Heart right ventricle (tissue), 16 donors: ENCODE results near the gene TAGLN2. TPM values are rescaled to one million over a fixed set of nuclear protein-coding genes. Genes with fewer than 3 reads are reported as not detected.

ENCODE experiments used
- ATAC-seq, 8 donors: fragments of 200-7000 bp; cut with Tn5 transposase; one replicate each; pipeline ENCODE4 v1.9.1; 2020; ENCODE audit warnings: mild to moderate bottlenecking in 8 of 8, moderate library complexity in 8 of 8, moderate number of reproducible peaks in 1 of 8
- DNase-seq, 2 donors: peaks; one replicate each; pipeline ENCODE4 v3.0.0-alpha.2; 2020
- H3K27ac ChIP-seq, 10 donors: fragments of 200-600 bp; sonication (generic) in 2 of 10; one replicate each; pipeline versions ENCODE4 v1.5.0 to v1.8.0; 2020 to 2022; ENCODE audit warnings: mild to moderate bottlenecking in 3 of 10
- H3K27me3 ChIP-seq, 7 donors: fragments of 200-600 bp; one replicate each; pipeline ENCODE4 v1.8.0; 2021 to 2022; ENCODE audit warnings: mild to moderate bottlenecking in 2 of 7
- H3K36me3 ChIP-seq, 9 donors: fragments of 200-600 bp; sonication (generic) in 1 of 9; one replicate each; pipeline versions ENCODE4 v1.5.0 to v1.8.0; 2020 to 2022; ENCODE audit warnings: mild to moderate bottlenecking in 2 of 9
- H3K4me1 ChIP-seq, 9 donors: fragments of 200-600 bp; sonication (generic) in 1 of 9; one replicate each; pipeline versions ENCODE4 v1.5.0 to v1.8.0; 2020 to 2022; ENCODE audit warnings: mild to moderate bottlenecking in 4 of 9
- H3K4me3 ChIP-seq, 10 donors: fragments of 200-600 bp; sonication (generic) in 2 of 10; one replicate each; pipeline versions ENCODE4 v1.5.0 to v1.8.0; 2020 to 2022; ENCODE audit warnings: mild to moderate bottlenecking in 7 of 10, moderate library complexity in 2 of 10
- H3K9me3 ChIP-seq, 11 donors: fragments of 200-600 bp in 10 of 11; sonication (generic) in 2 of 11; one replicate each; pipeline versions ENCODE4 v1.5.0 to v1.8.0; 2013 to 2022; ENCODE audit warnings: mild to moderate bottlenecking in 2 of 11, control low read depth in 1 of 11, moderate library complexity in 1 of 11
- WGBS, 2 donors: extraction: QIAGEN DNeasy Blood & Tissue Kit; methylation state at CpG; one replicate each; pipeline ENCODE4 v1.1.7; 2013; ENCODE audit warnings: inconsistent platforms in 1 of 2; 5-methylcytosine and 5-hydroxymethylcytosine counted together
- intact Hi-C, 10 donors: fragments of 100-400 bp; cut with DNase I; formaldehyde crosslinking; loops; one replicate each; pipeline versions ENCODE4 v1.11.1 to v1.14.2; 2022
- microRNA-seq, 2 donors: library from miRNA; unstranded; fragments of <30 nt; microRNA quantifications; one replicate each; pipeline ENCODE4 v1.2.0, GENCODE V29; 2021
- polyA plus RNA-seq, 2 donors: library from polyadenylated mRNA; stranded (reverse); fragments of 200-250 nt; gene quantifications; one replicate each; pipeline ENCODE4 v1.2.3, GENCODE V29; 2013
- total RNA-seq, 10 donors: library from RNA; stranded (reverse); fragmentation: NEBNext Ultra II Directional in 3 of 10; extraction: Animal tissue kit (Norgen Biotek cat#: 25700) in 3 of 10; gene quantifications; one replicate each; pipeline versions ENCODE4 v1.2.1 to v1.2.4, GENCODE V29; 2021 to 2023
- TF ChIP-seq, protein P1 (sequence below), 9 donors: fragments of 200-600 bp; sonication (generic) in 2 of 9; IDR thresholded peaks; one replicate each; pipeline versions ENCODE4 v1.5.0 to v1.8.0; 2021 to 2022; ENCODE audit warnings: antibody characterized with exemption in 9 of 9, mild to moderate bottlenecking in 5 of 9, moderate library complexity in 1 of 9
- donor health status: Arrhythmogenic right ventricular cardiomyopathy.
- donor health status: ischemic (EF 13 %, LVEDD 7.1; RV severe dilation, severe dysfunction).
- donor health status: healthy with polysubstance abuse.
- donor health status: DM: no; HTN: yes; CAD: no.
- donor health status: DM: no; HTN: no; CAD: no.
- donor health status: ischemic (EF 25% LVEDD 6.9; RV normal size, moderate dysfunction).
- donor health status: ischemic (EF 25% LVEDD 5.7; RV mildly dilated, moderate dysfunction).
- donor health status: healthy.
- donor health status: DM: yes; HTN: yes; CAD: no.
- donor health status: Ischemic cardiomyopathy.
- donor health status: ischemic (EF 35%, LVEDD 5.7; RV mildly dilated, moderate dysfunction).
- donor health status: nonischemic (EF 11% LVEDD 7.7; RV severe dilation, severe dysfunction).
- donor health status: DM: yes; HTN: yes; CAD: no.
- donor health status: PGD.
- donor health status: ischemic (EF 29% LVEDD 5.4; RV normal size, mild dysfunction).
- donor health status: nonischemic (EF 23%, LVEDD 6.1; RV moderate dilation, normal function).

The TAGLN2 gene
- total and polyA plus RNA-seq, 12 donors = 65.9 to 283 (median 103) TPM

DNA sequence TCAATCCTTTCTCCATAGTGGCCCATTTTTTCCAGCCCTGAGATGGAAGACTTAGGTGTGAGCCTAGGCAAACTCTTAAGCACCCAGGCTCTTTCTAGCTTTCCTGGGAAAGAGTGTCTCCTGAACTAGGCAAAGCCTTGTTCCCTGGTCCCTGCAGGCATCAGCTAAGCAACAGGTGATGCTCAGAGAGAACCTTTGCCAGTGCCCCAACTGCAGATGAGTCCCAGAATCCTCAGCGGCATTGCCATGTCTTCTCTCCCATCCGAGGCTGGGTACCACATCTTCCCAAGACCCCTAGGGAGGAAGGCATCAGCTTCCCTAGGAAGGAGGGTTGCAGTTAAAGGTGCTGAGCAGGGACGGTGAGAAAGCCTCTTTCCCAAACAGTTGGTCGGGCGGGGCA, 54.6 kb downstream of the TAGLN2 start:
- H3K27me3 ChIP-seq = peaks cover 0 to 23% (median 5%) of the 10 kb centered on the region in 7 donors
- DNase-seq = no peak
- H3K4me3 ChIP-seq = no peak overlapping the region
- ATAC-seq = no peak
- intact Hi-C loops = loop anchor here in 1 of 10 donors (5.0 kb wide), 1 partner anchor 48 kb away; no protein-coding TSS in a partner anchor
- no peaks in the 10 kb centered on the region for H3K9me3 ChIP-seq
- WGBS, 2 donors = 89 to 91% methylated on average over 5 of the region's 5 CpGs
- TF ChIP-seq, protein P1, sequence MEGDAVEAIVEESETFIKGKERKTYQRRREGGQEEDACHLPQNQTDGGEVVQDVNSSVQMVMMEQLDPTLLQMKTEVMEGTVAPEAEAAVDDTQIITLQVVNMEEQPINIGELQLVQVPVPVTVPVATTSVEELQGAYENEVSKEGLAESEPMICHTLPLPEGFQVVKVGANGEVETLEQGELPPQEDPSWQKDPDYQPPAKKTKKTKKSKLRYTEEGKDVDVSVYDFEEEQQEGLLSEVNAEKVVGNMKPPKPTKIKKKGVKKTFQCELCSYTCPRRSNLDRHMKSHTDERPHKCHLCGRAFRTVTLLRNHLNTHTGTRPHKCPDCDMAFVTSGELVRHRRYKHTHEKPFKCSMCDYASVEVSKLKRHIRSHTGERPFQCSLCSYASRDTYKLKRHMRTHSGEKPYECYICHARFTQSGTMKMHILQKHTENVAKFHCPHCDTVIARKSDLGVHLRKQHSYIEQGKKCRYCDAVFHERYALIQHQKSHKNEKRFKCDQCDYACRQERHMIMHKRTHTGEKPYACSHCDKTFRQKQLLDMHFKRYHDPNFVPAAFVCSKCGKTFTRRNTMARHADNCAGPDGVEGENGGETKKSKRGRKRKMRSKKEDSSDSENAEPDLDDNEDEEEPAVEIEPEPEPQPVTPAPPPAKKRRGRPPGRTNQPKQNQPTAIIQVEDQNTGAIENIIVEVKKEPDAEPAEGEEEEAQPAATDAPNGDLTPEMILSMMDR (IDR thresholded peaks at IDR 0.05) = no peak
- H3K4me1 ChIP-seq = peaks cover 4 to 28% (median 17%) of the 10 kb centered on the region in 9 donors
- no peaks in the 10 kb centered on the region for H3K36me3 ChIP-seq
- no peak overlapping the region for H3K27ac ChIP-seq

DNA sequence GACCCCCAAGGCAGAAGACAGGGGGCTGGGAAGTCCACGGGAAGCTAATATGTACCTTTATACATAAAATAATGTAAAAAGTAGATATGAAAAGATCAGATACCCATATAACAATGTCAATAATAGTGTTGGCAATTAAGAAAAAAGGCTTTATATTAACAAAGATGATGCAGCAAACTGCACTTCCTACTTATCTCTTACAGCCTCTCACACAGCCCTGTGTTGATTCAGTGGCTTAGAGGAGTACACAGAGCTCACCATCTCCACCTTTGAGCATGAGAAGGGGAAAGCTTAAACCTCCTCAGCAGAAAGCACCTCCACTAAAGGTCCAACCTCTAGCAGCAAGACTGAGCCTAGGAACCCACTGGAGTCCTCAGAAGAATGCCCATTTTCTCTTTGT, 55.7 kb downstream of the TAGLN2 start:
- WGBS, 2 donors = 75 to 90% methylated on average over 1 of the region's 1 CpG
- DNase-seq = no peak
- Histone ChIP-seq H3K4me3 (no peak overlapping the region), H3K9me3 (no peaks in the 10 kb centered on the region), H3K27ac (no peak overlapping the region), H3K27me3 (peaks cover 0 to 21% (median 5%) of the 10 kb centered on the region in 7 donors), H3K4me1 (peaks cover 4 to 28% (median 17%) of the 10 kb centered on the region in 9 donors), H3K36me3 (no peaks in the 10 kb centered on the region)
- no peak for ATAC-seq
- TF ChIP-seq, protein P1 (IDR thresholded peaks at IDR 0.05) = no peak
- intact Hi-C loops = loop anchor here in 1 of 10 donors (5.0 kb wide), 1 partner anchor 47 kb away; no protein-coding TSS in a partner anchor

DNA sequence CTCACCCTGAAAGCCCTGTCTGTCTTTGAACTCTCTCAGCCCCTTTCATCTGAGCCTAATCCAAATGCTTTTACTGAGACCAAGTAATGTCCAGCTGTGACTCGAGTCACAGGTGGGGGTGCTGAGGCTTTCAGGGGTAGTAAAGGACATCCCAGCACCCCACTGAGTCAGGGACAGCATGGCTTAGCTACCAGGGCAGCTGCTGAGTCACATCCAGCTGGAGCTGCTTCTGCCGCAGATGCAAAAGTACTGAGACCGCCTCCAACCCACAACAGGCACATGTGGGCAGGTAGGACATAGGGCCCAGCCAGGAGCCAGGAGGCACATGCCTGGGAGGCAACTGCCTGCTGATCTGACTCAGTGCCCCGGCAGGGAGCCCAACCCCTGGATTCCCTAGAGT, 56.1 kb downstream of the TAGLN2 start:
- intact Hi-C loops = no loop called here
- 62 to 68% methylated on average over 4 of the region's 4 CpGs for WGBS, 2 donors
- no peaks in the 10 kb centered on the region for H3K36me3 ChIP-seq
- ATAC-seq (no peak), DNase-seq (no peak)
- H3K27ac ChIP-seq = no peak overlapping the region
- TF ChIP-seq, protein P1 (IDR thresholded peaks at IDR 0.05) = no peak
- no peaks in the 10 kb centered on the region for H3K9me3 ChIP-seq
- H3K4me3 ChIP-seq = no peak overlapping the region
- H3K27me3 ChIP-seq = peaks cover 0 to 21% (median 5%) of the 10 kb centered on the region in 7 donors
- peaks cover 4 to 28% (median 17%) of the 10 kb centered on the region in 9 donors for H3K4me1 ChIP-seq

DNA sequence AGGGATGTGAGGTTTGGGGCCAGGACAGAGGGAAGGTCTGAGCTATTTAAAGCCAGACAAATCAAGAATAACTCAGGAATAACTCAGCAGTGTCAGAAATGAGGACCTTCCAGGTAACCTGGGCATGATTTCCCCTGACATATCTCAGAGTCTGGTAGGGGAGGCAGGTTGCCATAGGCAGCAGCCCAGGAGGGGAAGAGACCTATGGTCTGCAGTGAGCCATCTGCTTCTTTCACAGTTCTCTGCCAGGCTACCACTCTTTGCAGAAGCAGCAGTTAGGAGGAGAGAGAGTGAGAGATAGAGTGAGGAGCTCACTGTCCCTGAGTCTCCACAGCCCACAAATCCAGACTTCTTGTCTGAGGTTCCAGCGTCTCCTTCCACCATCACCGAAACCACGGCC, 56.5 kb downstream of the TAGLN2 start:
- TF ChIP-seq, protein P1 (IDR thresholded peaks at IDR 0.05) = no peak
- Histone ChIP-seq H3K4me1 (peaks cover 4 to 28% (median 17%) of the 10 kb centered on the region in 9 donors), H3K4me3 (no peak overlapping the region), H3K27me3 (peaks cover 0 to 21% (median 5%) of the 10 kb centered on the region in 7 donors), H3K9me3 (no peaks in the 10 kb centered on the region), H3K27ac (no peak overlapping the region), H3K36me3 (no peaks in the 10 kb centered on the region)
- ATAC-seq = no peak
- intact Hi-C loops = no loop called here
- WGBS, 2 donors = 78 to 88% methylated on average over 3 of the region's 3 CpGs
- DNase-seq = no peak

Small RNA genes within 50 kb of the gene (microRNA-seq; reads per million reads assigned to microRNA genes)
- gene MIR4259 = 0 reads per million in 2 donors

Other genes starting within 250 kb of the TAGLN2 start
- under 1 TPM in 1 of 10 donors, not detected in 9; 0.61 TPM for gene CRP, start 210.9 kb downstream of the TAGLN2 start, total RNA-seq
- gene CRP, start 210.9 kb downstream of the TAGLN2 start, polyA plus RNA-seq = under 1 TPM in 1 of 2 donors, not detected in 1; 0.26 TPM
- gene DUSP23, start 144.5 kb downstream of the TAGLN2 start, total RNA-seq = 10 to 100 TPM in 5 of 10 donors, 1 to 10 TPM in 5; 7.0 to 22.8 (median 10.2) TPM
- 10 to 100 TPM; 43.5 to 80.8 TPM for gene DUSP23, start 144.5 kb downstream of the TAGLN2 start, polyA plus RNA-seq
- gene FCRL6, start 123.1 kb downstream of the TAGLN2 start, total RNA-seq = 1 to 10 TPM in 1 of 10 donors, under 1 TPM in 1, not detected in 8; 0.87 to 3.0 TPM
- gene FCRL6, start 123.1 kb downstream of the TAGLN2 start, polyA plus RNA-seq = under 1 TPM in 1 of 2 donors, not detected in 1; 0.12 TPM
- 10 to 100 TPM in 1 of 10 donors, 1 to 10 TPM in 4, under 1 TPM in 5; 0.30 to 24.4 (median 0.97) TPM for gene SLAMF8, start 98.6 kb downstream of the TAGLN2 start, total RNA-seq
- 1 to 10 TPM in 1 of 2 donors, under 1 TPM in 1; 0.95 to 1.4 TPM for gene SLAMF8, start 98.6 kb downstream of the TAGLN2 start, polyA plus RNA-seq
- not detected for gene VSIG8, start 62.9 kb downstream of the TAGLN2 start, total RNA-seq
- under 1 TPM in 1 of 2 donors, not detected in 1; 0.44 TPM for gene VSIG8, start 62.9 kb downstream of the TAGLN2 start, polyA plus RNA-seq
- gene CFAP45, start 25.3 kb downstream of the TAGLN2 start, total RNA-seq = 1 to 10 TPM in 1 of 10 donors, under 1 TPM in 9; 0.17 to 1.5 (median 0.47) TPM
- 1 to 10 TPM in 1 of 2 donors, under 1 TPM in 1; 0.70 to 1.4 TPM for gene CFAP45, start 25.3 kb downstream of the TAGLN2 start, polyA plus RNA-seq
- gene IGSF9, start 20.1 kb upstream of the TAGLN2 start, total RNA-seq = under 1 TPM in 3 of 10 donors, not detected in 7; 0.07 to 0.15 (median 0.08) TPM
- under 1 TPM; 0.03 to 0.15 TPM for gene IGSF9, start 20.1 kb upstream of the TAGLN2 start, polyA plus RNA-seq
- gene SLAMF9, start 28.7 kb upstream of the TAGLN2 start, total RNA-seq = not detected
- gene SLAMF9, start 28.7 kb upstream of the TAGLN2 start, polyA plus RNA-seq = under 1 TPM in 1 of 2 donors, not detected in 1; 0.13 TPM
- gene PIGM, start 106.5 kb upstream of the TAGLN2 start, total RNA-seq = 1 to 10 TPM; 2.0 to 3.0 (median 2.5) TPM
- 1 to 10 TPM; 1.5 to 2.3 TPM for gene PIGM, start 106.5 kb upstream of the TAGLN2 start, polyA plus RNA-seq
- 1 to 10 TPM in 1 of 10 donors, not detected in 9; 1.9 TPM for gene KCNJ10, start 144.7 kb upstream of the TAGLN2 start, total RNA-seq
- under 1 TPM in 1 of 2 donors, not detected in 1; 0.09 TPM for gene KCNJ10, start 144.7 kb upstream of the TAGLN2 start, polyA plus RNA-seq
- gene KCNJ9, start 156.0 kb upstream of the TAGLN2 start, total RNA-seq = under 1 TPM in 3 of 10 donors, not detected in 7; 0.06 to 0.09 (median 0.07) TPM
- under 1 TPM in 1 of 2 donors, not detected in 1; 0.01 TPM for gene KCNJ9, start 156.0 kb upstream of the TAGLN2 start, polyA plus RNA-seq
- gene IGSF8, start 173.1 kb upstream of the TAGLN2 start, total RNA-seq = 10 to 100 TPM; 17.0 to 42.2 (median 20.6) TPM
- 10 to 100 TPM; 13.4 to 27.1 TPM for gene IGSF8, start 173.1 kb upstream of the TAGLN2 start, polyA plus RNA-seq
- gene ATP1A2, start 190.3 kb upstream of the TAGLN2 start, total RNA-seq = 100 to 1,000 TPM; 108 to 342 (median 207) TPM
- 10 to 100 TPM; 14.2 to 83.8 TPM for gene ATP1A2, start 190.3 kb upstream of the TAGLN2 start, polyA plus RNA-seq
- gene ATP1A4, start 226.1 kb upstream of the TAGLN2 start, total RNA-seq = 1 to 10 TPM in 1 of 10 donors, under 1 TPM in 4, not detected in 5; 0.14 to 1.5 (median 0.50) TPM
- under 1 TPM; 0.04 to 0.29 TPM for gene ATP1A4, start 226.1 kb upstream of the TAGLN2 start, polyA plus RNA-seq